Suppressor macrophage treated with lipopolysaccharide for 1 hour (primary cell): ENCODE measurements around the gene MCF2L.
A peak's percentile ranks its signal among the peaks of the same experiment; 100 is the strongest.

Experiments used
- DNase-seq, 3 donors: peaks; one replicate each; pipeline ENCODE4 v3.0.0-alpha.2; 2020 to 2022

Gene MCF2L

DNA sequence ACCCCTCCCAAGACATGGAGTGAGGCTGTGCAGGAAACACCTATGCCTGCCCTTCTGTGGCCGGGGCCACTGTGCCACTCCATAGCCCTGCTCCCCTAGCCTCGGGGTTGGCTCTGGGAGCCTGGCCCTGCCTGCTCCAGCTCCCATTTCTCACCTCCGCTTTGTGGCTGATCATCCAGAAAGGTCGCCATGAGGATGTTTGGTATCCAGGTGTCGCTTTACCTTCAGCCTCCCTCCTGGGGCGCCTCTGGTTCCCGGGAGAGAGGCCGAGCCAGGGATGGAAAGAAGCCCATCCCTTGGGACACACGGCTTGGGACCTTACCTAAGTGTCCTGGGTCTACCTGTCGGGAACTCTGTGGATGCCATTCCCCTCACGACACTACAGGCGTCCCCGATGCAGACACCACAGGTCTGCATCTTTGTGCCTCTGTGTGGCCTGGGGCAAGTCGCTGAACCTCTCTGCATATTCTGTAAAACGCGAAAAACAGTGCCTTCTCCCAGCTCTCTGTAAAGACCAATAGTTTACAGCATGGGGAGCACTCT is 3.4 kb upstream of the MCF2L start:
- no peak for DNase-seq

DNA sequence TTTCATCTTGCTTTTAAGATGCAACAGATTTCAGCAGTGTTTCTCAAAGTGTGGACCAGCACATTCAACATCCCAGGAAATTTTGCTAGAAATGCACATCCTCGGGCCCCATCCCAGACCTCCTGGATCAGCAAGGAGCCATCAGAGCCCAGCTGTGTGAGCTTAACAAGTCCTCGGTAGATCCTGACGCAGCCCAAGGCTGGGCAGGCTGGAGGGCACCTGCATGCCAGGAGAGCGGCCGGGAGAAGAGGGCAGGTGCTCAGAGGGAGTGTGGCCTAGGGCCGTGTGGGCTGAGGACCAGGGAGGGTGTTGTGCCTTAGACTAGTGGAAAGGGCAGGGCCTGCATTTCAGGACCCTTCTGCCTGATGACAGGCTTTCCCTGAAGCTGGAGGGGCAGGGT is 2.2 kb upstream of the MCF2L start:
- no peak for DNase-seq

DNA sequence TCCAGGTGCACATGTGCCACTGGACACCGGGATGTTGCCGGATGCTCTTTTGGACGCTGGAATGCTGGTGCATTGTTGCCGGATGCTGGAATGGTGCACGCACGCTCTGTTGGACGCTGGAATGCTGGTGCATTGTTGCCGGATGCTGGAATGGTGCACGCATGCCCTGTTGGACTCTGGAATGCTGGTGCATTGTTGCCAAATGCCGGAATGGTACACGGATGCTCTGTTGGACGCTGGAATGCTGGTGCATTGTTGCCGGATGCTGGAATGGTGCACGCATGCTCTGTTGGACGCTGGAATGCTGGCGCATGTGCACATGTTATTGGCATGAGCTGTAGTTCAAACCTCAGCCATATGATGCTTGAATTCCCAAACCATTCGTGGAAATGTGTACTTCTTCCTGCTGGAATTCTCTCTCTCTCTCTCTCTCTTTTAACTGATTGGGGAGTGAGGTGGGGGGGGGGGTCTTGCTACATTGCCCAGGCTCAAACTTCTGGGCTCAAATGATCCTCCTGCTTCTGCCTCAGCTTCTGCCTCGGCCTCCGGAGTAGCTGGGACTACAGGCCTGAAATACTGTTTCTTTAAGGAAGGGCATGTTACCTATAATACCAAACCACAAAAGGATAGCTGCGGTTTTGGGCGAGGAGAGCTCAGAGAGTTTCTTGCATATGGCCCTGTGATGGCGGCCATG is 1.2 kb upstream of the MCF2L start:
- DNase-seq, result no peak

DNA sequence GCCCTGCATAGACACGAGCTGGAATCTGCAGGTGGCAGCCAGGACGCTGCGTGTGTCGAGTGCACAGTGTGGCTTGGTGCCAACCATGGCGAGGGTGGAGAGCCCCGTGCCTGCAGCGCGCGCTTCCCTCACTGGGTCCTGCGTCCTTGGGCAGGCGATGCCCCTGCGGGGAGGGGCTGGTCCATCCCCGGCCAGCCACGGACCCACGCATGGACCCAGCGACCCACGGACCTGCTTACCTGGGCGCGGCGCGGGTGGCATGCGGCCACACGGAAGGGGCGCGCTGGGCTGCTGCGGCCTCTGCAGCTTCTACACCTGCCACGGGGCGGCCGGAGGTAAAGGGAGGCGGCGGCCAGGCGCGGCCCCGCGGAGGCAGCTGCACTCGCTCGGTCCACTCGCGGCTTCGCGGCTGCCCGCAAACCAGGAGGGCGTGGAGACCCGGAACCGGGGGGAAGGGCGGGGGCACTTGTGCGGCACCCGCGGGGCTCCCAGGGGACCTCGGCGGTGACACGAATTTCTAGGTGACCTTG is 569 bp upstream of the MCF2L start:
- no peak for DNase-seq

DNA sequence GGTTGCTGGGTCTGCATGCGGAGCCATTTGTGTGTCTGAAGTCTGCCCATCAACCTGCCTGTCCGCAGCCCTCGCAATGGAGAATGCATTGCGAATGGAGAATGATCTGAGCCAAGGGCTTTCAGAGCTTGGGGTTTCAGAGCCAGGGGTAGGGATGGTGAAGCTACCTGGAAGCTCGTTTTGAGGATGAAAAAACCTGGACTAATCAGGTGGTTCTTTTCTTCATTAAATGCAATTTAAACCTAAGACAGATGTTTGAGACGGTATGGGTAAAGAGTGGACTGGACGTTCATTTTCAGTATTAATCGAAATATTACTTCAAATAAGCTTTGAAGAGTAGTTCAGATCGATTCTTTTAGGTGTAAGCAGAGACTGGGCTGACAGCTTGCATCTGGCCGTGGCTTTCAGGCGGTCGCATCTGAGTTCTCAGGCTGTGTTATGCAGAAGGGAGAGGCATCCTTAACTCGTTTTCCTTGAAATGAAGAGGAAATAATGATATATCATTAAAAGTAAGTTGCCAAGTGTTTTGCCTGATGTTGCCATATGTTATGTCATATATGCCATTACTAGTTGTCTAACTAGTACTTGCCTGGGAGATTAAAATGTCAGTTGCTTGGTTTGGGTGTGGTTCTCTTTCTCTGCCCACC is 801 bp downstream of the MCF2L start:
- no peak for DNase-seq

DNA sequence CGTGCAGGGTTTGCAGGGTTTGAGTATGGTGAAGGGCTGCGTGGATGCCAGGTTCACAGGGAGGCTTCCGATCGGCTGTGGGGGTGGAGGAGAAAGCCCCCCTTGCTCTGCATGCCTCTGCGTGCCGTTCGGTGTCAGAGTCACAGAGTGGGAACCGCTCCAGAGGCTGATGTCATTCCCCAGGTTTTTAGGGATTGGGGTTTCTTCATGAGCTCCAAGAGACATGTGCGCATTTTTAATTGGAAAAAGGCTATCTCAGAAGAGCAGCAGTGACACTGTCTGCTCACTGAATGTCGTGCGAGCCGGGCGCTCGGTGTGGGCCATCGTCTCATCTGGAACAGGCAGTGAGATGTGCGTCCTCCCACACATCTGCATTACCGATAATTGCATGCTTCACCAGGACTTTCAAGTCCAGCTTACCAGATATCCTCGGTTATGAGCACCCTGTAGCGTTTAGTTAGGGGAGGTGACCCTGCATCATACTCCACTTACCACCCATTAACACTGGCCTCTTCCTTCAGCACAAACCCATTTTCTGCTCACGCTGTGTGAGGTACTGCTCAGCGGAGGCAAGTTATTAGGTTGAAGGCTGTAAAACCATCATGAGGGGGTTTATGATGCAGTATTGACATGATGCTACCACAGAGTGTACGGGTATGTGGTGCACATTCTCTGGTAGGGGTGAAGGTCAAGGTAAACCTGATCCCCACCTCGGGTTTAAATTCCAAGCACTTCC is 1.7 kb downstream of the MCF2L start:
- no peak for DNase-seq

DNA sequence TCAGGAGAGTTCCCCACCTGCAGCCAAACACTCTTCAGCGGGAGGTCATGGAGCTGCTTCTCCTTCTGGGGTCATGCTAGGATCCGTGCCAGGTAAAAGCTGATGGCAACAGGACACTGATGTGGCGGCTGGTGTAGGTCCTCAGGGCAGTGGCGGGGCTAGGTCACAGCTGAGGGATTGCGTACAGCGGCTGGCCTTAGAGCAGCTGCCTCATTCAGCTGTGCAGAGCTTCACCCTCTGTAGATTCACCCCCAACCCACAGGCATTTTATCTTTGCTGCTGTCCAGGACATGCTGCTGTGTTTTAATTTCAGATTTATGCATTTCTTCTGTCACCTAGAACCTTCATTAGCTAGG is 2.3 kb downstream of the MCF2L start:
- no peak for DNase-seq

DNA sequence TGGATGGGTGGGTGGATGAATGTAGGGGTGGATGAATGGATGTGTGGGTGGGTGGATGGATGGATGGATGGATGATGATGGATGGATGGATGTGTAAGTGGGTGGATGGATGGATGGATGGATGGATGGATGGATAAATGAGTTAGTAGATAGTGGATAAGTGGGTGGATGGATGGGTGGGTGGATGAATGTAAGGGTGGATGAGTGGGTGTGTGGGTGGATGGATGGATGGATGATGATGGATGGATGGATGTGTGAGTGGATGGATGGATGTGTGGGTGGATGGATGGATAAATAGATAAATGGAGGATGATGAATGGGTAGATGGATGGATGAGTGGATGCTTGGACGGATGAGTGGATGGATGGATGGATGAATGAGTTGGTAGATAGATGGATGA is 3.2 kb downstream of the MCF2L start:
- DNase-seq, result no peak

DNA sequence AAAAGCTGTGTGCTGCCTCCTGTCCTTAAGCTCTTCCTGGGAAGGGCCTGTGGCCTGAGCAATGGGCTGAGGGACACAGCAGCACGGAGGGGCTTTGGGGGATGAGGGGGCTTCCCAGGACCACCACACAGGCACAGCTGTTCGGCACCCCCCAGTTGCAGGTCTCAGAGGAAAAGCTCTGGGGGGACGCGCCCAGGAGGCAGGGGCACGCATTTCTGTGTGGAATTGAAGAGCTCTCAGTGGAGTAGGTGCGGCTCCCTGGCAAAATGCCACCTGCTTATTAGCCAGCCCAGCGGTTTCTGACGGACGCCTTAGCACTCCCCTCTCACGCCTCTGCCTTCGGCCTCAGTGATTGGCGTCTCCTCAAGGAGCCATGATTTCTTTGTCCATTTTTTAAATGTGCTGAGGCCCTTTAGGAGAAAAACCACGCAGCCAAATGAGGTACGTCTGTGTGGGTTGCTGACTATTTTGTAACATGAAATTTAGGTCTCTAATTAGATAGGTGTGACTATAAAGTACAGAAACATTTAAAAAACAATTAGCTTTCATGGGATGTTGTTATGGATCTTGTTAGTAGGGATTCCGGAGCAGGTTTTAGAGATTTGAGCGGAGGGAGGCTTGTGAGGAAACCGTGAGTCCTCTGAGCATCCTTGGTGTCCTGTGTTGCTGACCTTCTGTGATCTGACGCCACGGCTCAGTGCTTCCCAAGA is 4.0 kb downstream of the MCF2L start:
- no peak for DNase-seq

DNA sequence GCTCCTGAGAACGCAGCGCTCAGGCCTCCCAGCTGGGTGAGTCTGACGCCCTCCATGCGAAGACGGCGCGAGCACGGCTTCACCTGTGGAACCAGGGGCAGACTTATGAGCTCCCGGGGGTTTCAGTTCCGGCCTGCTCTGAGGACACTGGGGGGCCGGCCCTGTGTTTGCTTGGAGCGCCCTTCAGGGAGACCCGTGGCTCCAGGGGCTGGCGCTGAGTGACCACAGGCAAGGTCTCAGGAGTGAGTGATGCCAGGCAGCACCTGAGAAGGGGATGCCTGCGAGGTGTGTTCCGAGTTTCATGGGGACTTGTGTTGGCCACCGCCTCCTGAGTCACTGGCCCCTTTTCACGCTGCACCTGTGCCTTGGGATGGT is 4.5 kb downstream of the MCF2L start:
- DNase-seq, result no peak

DNA sequence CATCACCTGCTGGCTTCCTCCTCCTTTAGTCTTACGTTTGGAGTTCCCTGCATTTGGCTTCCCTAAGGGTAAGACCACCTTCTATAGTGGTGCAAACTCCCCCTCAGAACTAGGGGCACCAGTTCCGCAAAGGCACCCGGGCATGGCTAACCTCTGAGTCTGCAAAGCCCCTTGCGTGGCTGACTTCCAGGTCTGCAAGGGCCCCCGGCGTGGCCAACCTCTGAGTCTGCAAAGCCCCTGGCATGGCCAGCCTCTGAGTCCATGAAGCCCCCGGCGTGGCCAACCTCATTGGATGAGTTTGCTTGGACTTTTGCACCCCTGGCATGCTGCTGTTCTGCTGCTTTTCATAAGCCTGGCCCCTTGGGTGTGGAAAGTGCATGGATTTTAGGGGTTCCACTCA is 5.1 kb downstream of the MCF2L start:
- DNase-seq, result no peak

DNA sequence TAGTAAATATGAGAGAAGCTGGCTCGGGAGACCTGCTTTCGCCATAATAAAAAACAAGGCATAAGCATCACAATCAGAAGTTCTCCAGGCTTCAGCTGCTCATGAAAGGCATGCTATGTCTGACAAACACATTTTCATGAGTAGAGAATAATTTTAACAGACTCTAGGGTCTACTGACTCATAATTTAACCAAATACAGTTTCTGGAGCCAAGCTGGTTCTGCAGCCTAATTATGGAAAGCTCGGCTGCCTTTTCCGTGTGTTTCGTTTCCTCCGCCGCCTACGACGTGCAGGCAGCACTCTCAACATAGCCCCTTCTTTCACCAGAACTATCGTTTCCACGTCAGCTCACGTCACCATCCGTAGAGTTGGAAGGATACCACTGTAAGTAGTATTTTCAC is 5.7 kb downstream of the MCF2L start:
- DNase-seq, result no peak

DNA sequence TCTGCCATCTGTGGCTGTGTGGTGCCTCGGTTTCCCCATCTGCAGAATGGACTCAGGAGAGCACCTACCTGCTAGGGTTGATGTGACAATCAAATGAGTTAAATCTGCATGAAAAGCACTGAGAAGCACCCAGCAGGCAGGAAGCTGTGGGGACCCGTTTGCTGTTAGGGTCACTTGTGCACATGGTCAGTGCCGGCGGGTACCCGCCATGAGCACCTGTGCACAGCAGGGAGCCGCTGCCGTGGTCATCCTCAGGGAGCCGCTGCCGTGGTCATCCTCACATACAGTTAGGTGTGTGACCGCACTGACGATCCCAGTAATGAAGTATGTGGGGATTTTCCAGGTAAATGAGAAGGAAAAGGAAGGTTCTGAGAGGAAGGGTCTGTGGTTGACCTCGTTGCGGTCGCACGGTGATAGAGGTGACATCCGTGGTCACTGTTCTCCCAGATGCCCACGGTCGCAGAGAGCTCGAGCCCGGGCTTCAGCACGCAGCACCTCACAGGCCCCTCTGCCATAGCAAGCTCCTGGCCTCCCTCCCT is 6.5 kb downstream of the MCF2L start:
- no peak for DNase-seq

DNA sequence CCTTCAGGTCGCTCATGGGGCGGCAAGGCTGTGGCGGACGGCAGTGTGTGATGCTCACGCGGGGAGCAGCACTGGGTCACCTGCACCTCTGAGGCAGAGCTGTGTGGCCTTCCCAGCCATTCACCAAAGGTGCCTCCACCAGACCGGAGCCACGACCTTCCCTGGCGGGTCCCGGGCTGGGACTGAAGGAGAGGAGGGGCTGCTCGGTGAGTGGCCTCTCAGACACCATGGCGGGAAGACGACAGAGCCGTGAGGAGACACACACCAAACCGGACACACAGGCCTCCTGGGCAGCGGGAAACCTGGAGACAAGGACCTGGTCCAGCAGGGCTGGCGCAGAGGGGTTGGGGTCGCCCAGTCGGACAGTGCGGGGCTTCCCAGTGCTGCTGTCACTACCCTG is 7.5 kb downstream of the MCF2L start:
- DNase-seq, result no peak

DNA sequence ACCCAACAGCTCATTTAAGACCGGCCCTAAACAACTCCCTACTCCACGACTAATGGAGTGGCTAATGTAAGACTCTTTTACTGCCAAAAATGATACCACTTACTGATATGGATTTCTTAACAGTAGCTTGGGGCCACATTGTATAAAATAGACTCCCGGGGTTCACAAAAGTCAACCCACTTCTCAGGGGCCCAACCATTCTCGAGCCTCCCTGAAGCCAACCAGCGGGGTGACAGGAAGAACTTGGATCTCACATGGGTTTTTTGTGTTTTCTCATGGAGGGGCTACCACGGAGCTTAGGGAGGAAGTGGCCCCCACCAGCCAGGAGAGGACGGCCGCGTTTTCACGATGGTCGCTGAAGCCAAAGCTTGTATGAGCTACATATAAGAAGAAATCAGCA is 8.1 kb downstream of the MCF2L start:
- no peak for DNase-seq

DNA sequence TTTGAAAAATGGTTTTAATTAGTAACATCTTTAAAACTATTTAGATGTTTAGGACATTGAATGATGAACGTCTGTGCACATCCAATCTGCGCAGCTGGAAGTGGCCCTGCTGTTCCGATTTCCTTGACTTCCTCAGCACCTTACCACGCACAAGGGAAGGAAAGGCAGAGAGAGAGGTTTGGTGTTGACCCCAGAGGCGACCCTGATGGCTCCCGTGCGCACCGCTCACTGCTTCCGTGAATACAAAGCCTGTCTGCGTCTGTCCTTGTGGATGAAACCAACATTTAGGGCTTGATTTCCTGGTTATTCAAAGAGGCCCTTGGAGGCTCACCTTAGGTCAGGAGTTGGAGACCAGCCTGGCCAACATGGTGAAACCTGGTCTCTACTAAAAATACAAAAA is 8.5 kb downstream of the MCF2L start:
- no peak for DNase-seq

DNA sequence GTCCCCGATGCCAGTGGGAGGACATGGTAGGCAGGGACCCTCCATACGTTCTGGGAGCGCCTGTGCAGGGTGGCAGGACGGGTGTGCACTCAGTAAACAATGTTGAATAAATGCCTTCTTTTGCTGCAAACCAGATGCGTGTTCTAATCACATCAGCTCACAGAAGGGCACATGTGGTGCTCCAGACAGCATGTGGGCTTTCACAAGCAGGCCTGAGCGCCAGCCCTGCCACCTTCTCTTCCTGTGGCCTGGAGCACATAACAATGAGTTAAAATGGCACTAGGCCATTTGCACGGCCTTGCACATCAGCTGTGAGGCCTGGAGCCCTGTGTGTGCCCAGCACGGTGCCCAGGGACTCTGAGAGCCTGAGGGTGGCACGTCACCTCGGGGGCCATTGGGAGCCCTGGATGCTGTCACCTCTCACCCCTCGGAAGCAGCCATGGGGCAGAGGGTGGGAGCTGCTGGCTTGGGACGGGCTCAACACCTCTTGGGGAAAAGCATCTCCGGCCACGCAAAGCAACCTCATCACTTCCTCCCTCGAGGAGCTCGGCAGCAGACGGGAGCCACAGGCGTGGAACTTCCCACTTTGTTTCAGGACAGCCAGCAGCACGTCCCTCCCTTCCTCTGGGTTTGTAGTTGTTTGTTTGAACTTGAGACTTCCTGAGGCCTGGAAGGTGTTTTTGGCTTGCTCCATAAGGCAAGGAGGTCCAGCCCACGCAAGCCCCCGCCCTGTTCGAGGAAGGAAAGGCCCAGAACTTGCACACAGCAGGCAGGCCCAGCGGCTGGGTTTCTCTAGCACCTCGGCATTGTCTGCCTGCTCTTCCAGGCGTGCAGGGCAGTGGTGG is 9.8 kb downstream of the MCF2L start:
- peak; percentile 41 to 73 (median 60) for DNase-seq

DNA sequence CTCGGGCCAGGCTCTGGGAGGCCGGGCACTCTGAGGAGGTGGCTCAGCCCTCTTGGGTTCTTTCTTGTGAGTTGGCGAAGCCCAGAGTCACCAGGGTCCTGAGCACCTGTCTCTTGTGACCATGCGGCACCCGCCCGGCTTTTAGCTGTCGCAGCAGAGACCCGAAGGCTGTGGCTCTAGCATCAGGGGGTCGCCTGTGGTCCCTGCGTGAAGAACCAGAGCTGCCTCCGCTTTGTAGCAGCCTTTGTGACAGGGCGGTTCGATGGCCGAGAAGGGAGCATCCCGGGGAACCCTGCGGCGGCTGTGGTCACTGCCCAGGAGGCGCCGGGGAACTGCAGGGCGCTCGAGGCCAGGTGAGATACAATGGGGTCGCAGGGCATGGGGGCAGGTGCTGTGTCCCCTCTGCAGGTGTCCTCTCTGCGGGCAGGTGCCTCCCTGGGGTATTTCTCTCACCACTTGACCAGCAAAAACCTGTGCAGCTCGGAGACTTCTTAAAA is 10.4 kb downstream of the MCF2L start:
- DNase-seq, result no peak

DNA sequence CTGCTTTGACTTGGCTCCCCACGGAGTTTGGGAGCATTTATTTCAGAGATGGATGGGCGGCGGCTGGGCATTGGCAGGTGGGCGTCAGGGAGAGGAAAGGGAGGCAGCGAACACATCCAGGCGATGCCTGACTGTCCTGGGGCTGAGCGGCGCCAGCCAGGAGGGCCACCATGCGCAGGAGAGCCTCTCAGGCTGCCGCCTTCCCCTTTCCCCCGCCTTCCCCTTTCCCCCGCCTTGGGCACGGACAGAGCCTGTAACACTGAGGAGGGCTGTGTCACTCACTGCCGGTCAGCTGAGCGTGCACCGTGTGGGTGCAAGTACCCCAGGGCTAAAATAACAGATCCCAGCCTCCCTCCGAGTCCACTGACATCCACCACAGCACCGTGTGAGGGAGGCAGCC is 11.4 kb downstream of the MCF2L start:
- DNase-seq, result peak; percentile 51 to 83 (median 82)

DNA sequence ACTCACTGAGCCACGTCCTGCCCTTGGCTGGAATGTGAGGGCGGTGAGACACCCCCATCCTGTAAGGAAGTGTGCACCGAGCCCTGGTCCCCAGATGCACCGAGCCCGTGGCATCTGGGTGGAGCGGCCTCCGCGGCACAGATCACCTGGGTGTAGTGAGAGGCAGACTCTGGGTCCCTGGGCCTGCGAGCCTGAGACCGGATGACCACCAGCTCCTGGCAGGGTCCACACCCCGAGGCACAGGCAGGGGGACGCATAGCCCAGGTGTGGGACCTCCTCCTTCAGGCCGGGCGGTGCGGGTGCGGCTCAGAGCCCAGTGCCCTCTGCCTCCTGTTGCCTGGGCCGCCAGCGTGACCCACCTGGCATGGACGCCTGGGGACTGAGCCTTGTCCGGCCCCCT is 12.4 kb downstream of the MCF2L start:
- no peak for DNase-seq

DNA sequence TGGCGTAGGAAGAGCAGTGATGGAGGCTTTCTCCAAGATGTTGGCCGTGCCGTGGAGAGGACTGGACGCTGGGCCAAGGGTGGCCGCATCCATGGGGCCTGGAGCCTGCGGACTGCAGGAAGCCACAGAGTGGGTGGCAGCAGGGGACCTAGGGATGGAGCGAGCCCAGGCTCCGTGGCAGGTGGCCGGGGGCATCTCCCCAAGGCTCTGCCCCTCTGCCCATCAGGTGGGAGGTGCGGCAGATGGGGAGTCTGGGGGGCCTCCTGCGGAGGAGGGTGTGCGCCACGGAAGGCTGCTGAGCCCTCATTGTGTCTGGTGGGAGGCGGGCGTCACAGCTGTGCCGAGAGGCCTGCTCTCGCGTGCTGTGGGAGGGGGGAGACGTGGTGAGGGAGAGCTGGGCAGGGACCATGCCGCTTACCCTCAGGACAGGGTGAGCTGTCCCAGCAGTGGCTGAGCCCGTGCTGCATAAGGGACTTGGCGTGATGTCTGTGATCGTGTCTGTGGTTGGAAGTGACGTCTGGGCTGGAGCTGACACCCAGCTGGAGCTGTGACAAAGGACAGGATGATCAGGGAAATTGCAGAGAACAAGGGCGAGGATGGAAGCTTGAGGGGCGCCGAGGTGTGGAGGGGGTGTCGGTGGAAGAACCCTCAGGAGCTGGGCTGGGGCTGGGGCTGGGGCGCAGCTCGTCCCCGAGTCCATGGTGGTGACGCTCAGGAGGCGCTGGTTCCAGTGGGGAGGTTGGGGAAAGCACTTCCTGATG is 13.4 kb downstream of the MCF2L start:
- DNase-seq, result no peak
